Putamen (tissue), 1 donor: ENCODE data around the gene NKAIN2.
A peak's percentile ranks its signal among the peaks of the same experiment; 100 is the strongest.
"Not testable (repeated sequence)": the region's sequence is repeated elsewhere in the genome, so short reads cannot be mapped to it uniquely, and the experiment has no call there.

Experiments used
- DNase-seq: peaks from one replicate; pipeline ENCODE4 v3.0.0-alpha.2; 2016; ENCODE audit warnings: low spot score

The NKAIN2 gene

GRCh38 chr6:123895346-123895745, 91.7 kb downstream of the NKAIN2 start:
- no peak for DNase-seq

GRCh38 chr6:123895806-123896205, 92.1 kb downstream of the NKAIN2 start:
- no peak for DNase-seq

- DNase-seq = no peak
These were observed 93.2 kb downstream of the NKAIN2 start for GRCh38 chr6:123896869-123897268.

- DNase-seq = no peak
These were observed 94.3 kb downstream of the NKAIN2 start for GRCh38 chr6:123897965-123898364.

- DNase-seq = no peak
These were observed 95.0 kb downstream of the NKAIN2 start for GRCh38 chr6:123898665-123899064.

GRCh38 chr6:123899745-123900144, 96.1 kb downstream of the NKAIN2 start:
- no peak for DNase-seq

GRCh38 chr6:123901436-123901835, 97.8 kb downstream of the NKAIN2 start:
- no peak for DNase-seq

GRCh38 chr6:123902738-123903313, 99.2 kb downstream of the NKAIN2 start:
- DNase-seq = no peak

- DNase-seq = no peak
These were observed 100.6 kb downstream of the NKAIN2 start for GRCh38 chr6:123904228-123904627.

GRCh38 chr6:123908797-123909196, 105.1 kb downstream of the NKAIN2 start:
- DNase-seq = no peak

- DNase-seq = no peak
These were observed 106.3 kb downstream of the NKAIN2 start for GRCh38 chr6:123909989-123910388.

- DNase-seq = no peak
These were observed 110.2 kb downstream of the NKAIN2 start for GRCh38 chr6:123913863-123914262.

- not testable (repeated sequence) for DNase-seq
These were observed 119.7 kb downstream of the NKAIN2 start for GRCh38 chr6:123923379-123923778.

- DNase-seq = no peak
These were observed 121.7 kb downstream of the NKAIN2 start for GRCh38 chr6:123925350-123925749.

- DNase-seq = no peak
These were observed 122.3 kb downstream of the NKAIN2 start for GRCh38 chr6:123925842-123926399.

GRCh38 chr6:123928529-123928928, 124.9 kb downstream of the NKAIN2 start:
- DNase-seq = no peak

GRCh38 chr6:123931928-123932327, 128.3 kb downstream of the NKAIN2 start:
- no peak for DNase-seq

- no peak for DNase-seq
These were observed 136.9 kb downstream of the NKAIN2 start for GRCh38 chr6:123940551-123940950.

GRCh38 chr6:123941855-123942254, 138.2 kb downstream of the NKAIN2 start:
- DNase-seq = no peak

- DNase-seq = no peak
These were observed 141.7 kb downstream of the NKAIN2 start for GRCh38 chr6:123945386-123945785.

GRCh38 chr6:123953920-123954319, 150.3 kb downstream of the NKAIN2 start:
- no peak for DNase-seq

GRCh38 chr6:123956492-123957139, 153.0 kb downstream of the NKAIN2 start:
- DNase-seq = no peak

GRCh38 chr6:123962508-123962907, 158.8 kb downstream of the NKAIN2 start:
- DNase-seq = peak; percentile 58

GRCh38 chr6:123965894-123966293, 162.2 kb downstream of the NKAIN2 start:
- DNase-seq = peak; percentile 43
